Raji (cell line): ENCODE results near the gene LIAS.

Experiments used
- POLR2A ChIP-seq: IDR thresholded peaks from 2 replicates; pipeline ENCODE4 v1.6.1; 2011; ENCODE audit warnings: low read depth, low read length, control low read depth; ENCODE audit not compliant: insufficient read depth

The LIAS gene

DNA sequence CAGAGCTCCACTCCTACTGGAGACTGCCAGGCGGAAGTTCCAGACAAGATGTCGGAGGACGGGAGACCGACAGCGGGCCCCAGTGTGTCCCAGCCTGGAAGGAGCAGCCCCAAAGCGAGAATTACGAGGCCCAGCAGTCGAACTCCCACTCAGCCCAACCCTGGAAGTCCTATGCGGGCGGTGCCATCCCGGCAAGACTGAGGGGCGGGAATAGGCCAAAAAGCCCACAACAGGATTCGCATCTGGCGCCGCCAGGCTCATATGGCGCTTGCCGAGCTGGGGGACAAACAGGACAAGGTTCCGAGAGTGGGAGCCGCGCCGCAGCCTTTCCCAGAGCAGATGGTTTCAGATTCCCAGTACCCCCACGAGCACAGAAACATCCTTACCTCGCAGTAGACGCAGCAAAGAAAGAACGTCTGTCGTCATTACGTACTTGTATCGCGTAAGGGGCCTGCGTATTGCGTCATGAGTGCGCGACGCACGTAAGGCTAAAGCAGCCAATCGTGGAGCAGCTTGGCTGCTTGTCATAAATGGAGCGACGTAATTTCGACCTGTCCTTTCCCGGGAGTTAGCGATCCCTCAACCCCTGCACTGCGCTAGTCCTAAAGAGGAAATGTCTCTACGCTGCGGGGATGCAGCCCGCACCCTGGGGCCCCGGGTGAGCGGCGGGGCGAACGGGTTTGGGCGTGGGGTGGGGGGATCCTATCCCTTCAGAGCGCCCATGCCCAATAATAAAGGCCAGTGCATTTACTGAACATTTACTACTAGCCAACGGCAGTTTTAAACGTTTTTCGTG, at the start of gene LIAS, which contains the start of gene RPL9:
LIAS (plus strand) TSS at position 552 of the 796 bp plus-strand sequence; CDS start at position 614, 62 bp downstream.
RPL9 (minus strand) TSS at position 418 of the 796 bp plus-strand sequence. CDS start 483 bp downstream, outside the sequence.
- TF ChIP-seq POLR2A, result peak; percentile 99

GRCh38 chr4:39410415-39410814, 48.4 kb upstream of the LIAS start:
- no peak for TF ChIP-seq POLR2A

- TF ChIP-seq POLR2A, result no peak
These were observed 43.1 kb upstream of the LIAS start for GRCh38 chr4:39415678-39416283.

GRCh38 chr4:39422247-39422646, 36.6 kb upstream of the LIAS start:
- TF ChIP-seq POLR2A, result no peak

- no peak for TF ChIP-seq POLR2A
These were observed 32.1 kb upstream of the LIAS start for GRCh38 chr4:39426728-39427127.

DNA sequence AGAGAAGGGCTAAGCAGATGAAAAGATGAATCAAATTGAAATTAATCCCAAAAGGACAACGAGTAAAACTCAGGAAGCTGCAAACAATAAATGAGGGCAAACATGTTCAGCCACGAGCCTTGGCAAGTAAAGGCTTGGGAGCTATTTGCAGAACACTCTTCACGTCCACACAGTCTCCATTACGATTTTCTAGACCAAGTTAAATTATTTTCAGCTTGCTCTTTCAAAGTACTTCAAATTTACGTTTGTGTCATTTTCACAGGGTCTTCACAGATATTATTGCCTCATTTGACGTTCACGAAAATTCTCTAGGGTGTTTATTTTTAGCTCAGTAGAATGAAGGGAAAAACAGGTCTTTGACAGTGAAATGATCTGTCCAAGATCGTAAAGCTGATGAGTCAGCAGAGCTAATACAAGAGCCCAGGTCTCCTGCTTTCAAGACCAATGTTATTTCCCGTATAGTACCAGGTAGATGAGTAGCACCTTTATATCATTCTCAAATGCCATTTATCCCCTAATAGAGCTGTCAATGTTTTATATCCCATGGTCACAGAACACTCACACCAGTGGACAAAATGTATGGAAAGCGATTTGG, 31.2 kb upstream of the LIAS start:
- no peak for TF ChIP-seq POLR2A

- no peak for TF ChIP-seq POLR2A
These were observed 29.2 kb upstream of the LIAS start for GRCh38 chr4:39429476-39430334.

GRCh38 chr4:39433878-39434492, 24.9 kb upstream of the LIAS start:
- no peak for TF ChIP-seq POLR2A

DNA sequence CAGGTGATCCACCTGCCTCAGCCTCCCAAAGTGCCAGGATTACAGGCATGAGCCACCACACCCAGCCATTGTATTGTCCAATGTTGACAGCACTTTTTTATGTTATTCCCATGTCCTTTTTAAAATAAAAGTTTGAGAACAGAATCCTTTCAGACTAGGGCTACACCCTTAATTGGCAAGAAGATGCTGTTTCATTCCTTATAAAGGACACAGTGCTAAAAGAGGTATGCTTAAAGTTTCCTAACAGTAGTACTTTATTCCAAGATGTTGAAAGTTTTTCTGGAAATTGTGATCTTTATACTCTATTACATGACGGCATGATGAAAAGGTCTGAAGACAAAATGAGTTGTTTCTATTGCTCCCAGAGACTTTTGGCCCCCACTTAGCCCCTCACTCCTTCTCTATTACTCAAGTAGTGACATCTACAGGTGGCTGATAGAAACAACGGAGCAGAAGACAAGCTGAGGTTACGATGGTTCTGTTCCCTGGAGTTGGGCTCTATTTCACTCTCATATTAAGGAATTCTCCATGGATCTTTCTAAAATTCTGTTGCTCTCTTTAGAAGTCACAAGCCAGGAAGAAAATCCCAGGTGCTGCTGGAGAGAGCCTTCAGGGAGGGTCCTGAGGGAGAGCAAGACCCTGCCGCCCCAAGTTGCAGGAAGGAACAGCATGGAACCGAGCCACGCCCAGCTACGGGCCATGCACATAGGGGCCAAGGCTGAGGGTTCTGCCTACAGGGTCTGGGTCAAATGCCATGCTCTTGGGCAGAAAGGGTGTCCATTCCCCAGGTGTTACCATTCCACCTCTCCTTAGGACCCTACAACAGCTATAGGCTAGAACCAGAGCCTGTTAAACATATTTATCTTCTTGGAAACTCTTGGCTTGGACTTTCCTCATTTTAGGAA, 22.9 kb upstream of the LIAS start:
- no peak for TF ChIP-seq POLR2A

DNA sequence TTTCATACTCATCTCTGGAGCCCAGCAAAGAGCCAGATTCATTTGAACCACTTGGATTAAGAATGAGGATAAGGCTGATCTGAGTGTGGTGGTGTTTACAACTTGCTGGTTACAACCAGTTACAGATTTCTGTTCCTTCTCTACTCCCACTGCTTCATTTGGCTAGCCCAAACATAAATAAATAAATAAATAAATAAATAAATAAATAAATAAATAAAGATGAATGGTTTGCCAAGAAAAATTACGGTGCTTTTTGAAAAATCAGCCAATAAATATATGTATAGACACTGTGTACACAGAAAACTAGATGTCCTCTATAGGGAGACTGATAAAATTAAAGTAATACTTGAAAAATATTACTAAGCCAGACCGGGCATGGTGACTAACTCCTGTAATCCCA, 17.3 kb upstream of the LIAS start:
- no peak for TF ChIP-seq POLR2A

- no peak for TF ChIP-seq POLR2A
These were observed 15.9 kb upstream of the LIAS start for GRCh38 chr4:39442998-39443397.

DNA sequence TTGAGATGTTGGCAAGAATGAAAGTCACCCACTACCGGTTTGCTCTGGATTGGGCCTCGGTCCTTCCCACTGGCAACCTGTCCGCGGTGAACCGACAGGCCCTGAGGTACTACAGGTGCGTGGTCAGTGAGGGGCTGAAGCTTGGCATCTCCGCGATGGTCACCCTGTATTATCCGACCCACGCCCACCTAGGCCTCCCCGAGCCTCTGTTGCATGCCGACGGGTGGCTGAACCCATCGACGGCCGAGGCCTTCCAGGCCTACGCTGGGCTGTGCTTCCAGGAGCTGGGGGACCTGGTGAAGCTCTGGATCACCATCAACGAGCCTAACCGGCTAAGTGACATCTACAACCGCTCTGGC, 12.4 kb upstream of the LIAS start:
- TF ChIP-seq POLR2A, result no peak

- TF ChIP-seq POLR2A, result no peak; the same call in 1 of the 2 replicates
These were observed 11.8 kb upstream of the LIAS start for GRCh38 chr4:39446842-39447573.
